Stomach (tissue), 4 donors: Measurements from ENCODE around the gene FBXW12.

Source experiments
- CTCF ChIP-seq, 7 experiments: fragments of 450-650 bp in 4 of 7; fragments of 200-600 bp in 3 of 7; sonication (generic) in 3 of 7; IDR thresholded peaks; one replicate each; pipeline ENCODE4 v1.5.1; 2016 to 2019; ENCODE audit warnings: antibody characterized with exemption in 7 of 7, control low read depth in 2 of 7, mild to moderate bottlenecking in 1 of 7
- EP300 ChIP-seq: sonication (generic); formaldehyde crosslinking; IDR thresholded peaks from one replicate; pipeline ENCODE4 v1.6.1; 2017; ENCODE audit warnings: antibody characterized with exemption
- POLR2A ChIP-seq, 4 donors: fragments of 450-650 bp; IDR thresholded peaks; one replicate each; pipeline ENCODE4 v1.6.1; 2016; ENCODE audit warnings: antibody characterized with exemption in 4 of 4, control low read depth in 2 of 4, mild to moderate bottlenecking in 1 of 4, moderate library complexity in 1 of 4

- TF ChIP-seq CTCF (IDR thresholded peaks at IDR 0.05) (no peak), POLR2A (IDR thresholded peaks at IDR 0.05) (no peak), EP300 (no peak)
Observed at GRCh38 chr3:48416091-48416505, 44.1 kb downstream of the FBXW12 start.
